ENCODE data around the gene WWOX. TPM values are rescaled to one million over a fixed set of nuclear protein-coding genes. Genes with fewer than 3 reads are reported as not detected.

WWOX gene
- total RNA-seq, 1 donor from 2014 or later: 16.1 TPM

GRCh38 chr16:78745108-78746019, 645.9 kb downstream of the WWOX start:
- Mint-ChIP-seq H3K9me3 (peaks cover 6% of the 10 kb centered on the region), H3K4me3 (no peak overlapping the region), H3K27ac (no peak overlapping the region), H3K27me3 (no peaks in the 10 kb centered on the region), H3K36me3 (ENCODE audit: low read depth) (peaks cover 4% of the 10 kb centered on the region), H3K4me1 (peaks cover 31% of the 10 kb centered on the region)
- DNase-seq: no peak
- intact Hi-C loops (cut with micrococcal nuclease): no loop called here

- H3K4me1 Mint-ChIP-seq: peaks cover 36% of the 10 kb centered on the region
- DNase-seq: no peak
- peaks cover 6% of the 10 kb centered on the region for H3K9me3 Mint-ChIP-seq
- no peaks in the 10 kb centered on the region for H3K27me3 Mint-ChIP-seq
- H3K4me3 Mint-ChIP-seq: no peak overlapping the region
- peaks cover 4% of the 10 kb centered on the region for H3K36me3 Mint-ChIP-seq (ENCODE audit: low read depth)
- H3K27ac Mint-ChIP-seq: no peak overlapping the region
- intact Hi-C loops (cut with micrococcal nuclease): no loop called here
Measured at GRCh38 chr16:78746718-78747117, 647.3 kb downstream of the WWOX start.

GRCh38 chr16:78748220-78748929, 648.9 kb downstream of the WWOX start:
- no peak for DNase-seq
- Mint-ChIP-seq H3K36me3 (ENCODE audit: low read depth) (peaks cover 4% of the 10 kb centered on the region), H3K4me1 (peaks cover 21% of the 10 kb centered on the region), H3K9me3 (peaks cover 6% of the 10 kb centered on the region), H3K4me3 (no peak overlapping the region), H3K27me3 (no peaks in the 10 kb centered on the region), H3K27ac (no peak overlapping the region)
- intact Hi-C loops (cut with micrococcal nuclease): no loop called here

- DNase-seq: no peak
- H3K4me3 Mint-ChIP-seq: no peak overlapping the region
- H3K27me3 Mint-ChIP-seq: no peaks in the 10 kb centered on the region
- H3K36me3 Mint-ChIP-seq (ENCODE audit: low read depth): peaks cover 4% of the 10 kb centered on the region
- peaks cover 6% of the 10 kb centered on the region for H3K9me3 Mint-ChIP-seq
- H3K27ac Mint-ChIP-seq: no peak overlapping the region
- peaks cover 18% of the 10 kb centered on the region for H3K4me1 Mint-ChIP-seq
- intact Hi-C loops (cut with micrococcal nuclease): no loop called here
Measured at GRCh38 chr16:78749745-78750268, 650.4 kb downstream of the WWOX start.

- peaks cover 4% of the 10 kb centered on the region for H3K36me3 Mint-ChIP-seq (ENCODE audit: low read depth)
- intact Hi-C loops (cut with micrococcal nuclease): no loop called here
- DNase-seq: no peak
- H3K4me3 Mint-ChIP-seq: no peak overlapping the region
- no peak overlapping the region for H3K27ac Mint-ChIP-seq
- peaks cover 18% of the 10 kb centered on the region for H3K4me1 Mint-ChIP-seq
- H3K9me3 Mint-ChIP-seq: peaks cover 6% of the 10 kb centered on the region
- no peaks in the 10 kb centered on the region for H3K27me3 Mint-ChIP-seq
Measured at GRCh38 chr16:78750611-78751010, 651.2 kb downstream of the WWOX start.

GRCh38 chr16:78751601-78752000, 652.1 kb downstream of the WWOX start:
- DNase-seq: no peak
- H3K9me3 Mint-ChIP-seq: peaks cover 5% of the 10 kb centered on the region
- no peaks in the 10 kb centered on the region for H3K27me3 Mint-ChIP-seq
- intact Hi-C loops (cut with micrococcal nuclease): no loop called here
- peaks cover 18% of the 10 kb centered on the region for H3K4me1 Mint-ChIP-seq
- H3K36me3 Mint-ChIP-seq (ENCODE audit: low read depth): peaks cover 1% of the 10 kb centered on the region
- H3K4me3 Mint-ChIP-seq: no peak overlapping the region
- no peak overlapping the region for H3K27ac Mint-ChIP-seq

- Mint-ChIP-seq H3K27ac (no peak overlapping the region), H3K27me3 (peaks cover 2% of the 10 kb centered on the region), H3K4me3 (no peak overlapping the region), H3K36me3 (ENCODE audit: low read depth) (no peaks in the 10 kb centered on the region), H3K4me1 (peaks cover 10% of the 10 kb centered on the region), H3K9me3 (no peaks in the 10 kb centered on the region)
- DNase-seq: no peak
- intact Hi-C loops (cut with micrococcal nuclease): no loop called here
Measured at GRCh38 chr16:78754713-78755112, 655.3 kb downstream of the WWOX start.

GRCh38 chr16:78755751-78756661, 656.6 kb downstream of the WWOX start:
- Mint-ChIP-seq H3K27ac (no peak overlapping the region), H3K9me3 (no peaks in the 10 kb centered on the region), H3K36me3 (ENCODE audit: low read depth) (no peaks in the 10 kb centered on the region), H3K27me3 (peaks cover 2% of the 10 kb centered on the region), H3K4me3 (no peak overlapping the region), H3K4me1 (no peaks in the 10 kb centered on the region)
- intact Hi-C loops (cut with micrococcal nuclease): no loop called here
- no peak for DNase-seq

GRCh38 chr16:78759596-78759995, 660.1 kb downstream of the WWOX start:
- Mint-ChIP-seq H3K4me1 (no peaks in the 10 kb centered on the region), H3K4me3 (no peak overlapping the region), H3K36me3 (ENCODE audit: low read depth) (no peaks in the 10 kb centered on the region), H3K27ac (no peak overlapping the region), H3K27me3 (peaks cover 4% of the 10 kb centered on the region), H3K9me3 (no peaks in the 10 kb centered on the region)
- intact Hi-C loops (cut with micrococcal nuclease): no loop called here
- no peak for DNase-seq

GRCh38 chr16:78760611-78761010, 661.2 kb downstream of the WWOX start:
- intact Hi-C loops (cut with micrococcal nuclease): loop anchor here (2.0 to 10.0 kb wide), 2 partner anchors 14 to 666 kb away; partner anchors contain the start of gene WWOX
- Mint-ChIP-seq H3K4me1 (no peaks in the 10 kb centered on the region), H3K4me3 (no peak overlapping the region), H3K36me3 (ENCODE audit: low read depth) (no peaks in the 10 kb centered on the region), H3K27me3 (peaks cover 4% of the 10 kb centered on the region), H3K9me3 (no peaks in the 10 kb centered on the region), H3K27ac (no peak overlapping the region)
- no peak for DNase-seq

GRCh38 chr16:78761427-78761826, 662.0 kb downstream of the WWOX start:
- intact Hi-C loops (cut with micrococcal nuclease): loop anchor here (2.0 to 10.0 kb wide), 2 partner anchors 13 to 667 kb away; partner anchors contain the start of gene WWOX
- peaks cover 4% of the 10 kb centered on the region for H3K27me3 Mint-ChIP-seq
- no peaks in the 10 kb centered on the region for H3K9me3 Mint-ChIP-seq

GRCh38 chr16:78762222-78762621, 662.8 kb downstream of the WWOX start:
- intact Hi-C loops (cut with micrococcal nuclease): loop anchor here (10.0 kb wide), 1 partner anchor 667 kb away; the partner anchor contains the start of gene WWOX
- Mint-ChIP-seq H3K9me3 (no peaks in the 10 kb centered on the region), H3K36me3 (ENCODE audit: low read depth) (no peaks in the 10 kb centered on the region), H3K4me3 (no peak overlapping the region), H3K4me1 (no peaks in the 10 kb centered on the region), H3K27me3 (peaks cover 4% of the 10 kb centered on the region), H3K27ac (no peak overlapping the region)
- no peak for DNase-seq

More at GRCh38 chr16:78761427-78761826, 662.0 kb downstream of the WWOX start:
- Mint-ChIP-seq H3K4me3 (no peak overlapping the region), H3K4me1 (no peaks in the 10 kb centered on the region), H3K36me3 (ENCODE audit: low read depth) (no peaks in the 10 kb centered on the region), H3K27ac (no peak overlapping the region)
- no peak for DNase-seq

- intact Hi-C loops (cut with micrococcal nuclease): loop anchor here (10.0 kb wide), 1 partner anchor 669 kb away; the partner anchor contains the start of gene WWOX
- H3K4me1 Mint-ChIP-seq: peaks cover 3% of the 10 kb centered on the region
- H3K27ac Mint-ChIP-seq: no peak overlapping the region
- no peak for DNase-seq
- no peaks in the 10 kb centered on the region for H3K9me3 Mint-ChIP-seq
- no peaks in the 10 kb centered on the region for H3K36me3 Mint-ChIP-seq (ENCODE audit: low read depth)
- H3K4me3 Mint-ChIP-seq: no peak overlapping the region
- peaks cover 3% of the 10 kb centered on the region for H3K27me3 Mint-ChIP-seq
Measured at GRCh38 chr16:78763821-78764440, 664.5 kb downstream of the WWOX start.
